DOHH2 (cell line): Measurements from ENCODE around the gene APOE.
"Not testable (repeated sequence)": the region's sequence is repeated elsewhere in the genome, so short reads cannot be mapped to it uniquely, and the experiment has no call there.

Experiments used
- H3F3A ChIP-seq: fragments of 200-600 bp; sonication (generic), shearing (Covaris generic); 2 replicates; pipeline ENCODE4 v1.6.0; 2016; ENCODE audit warnings: antibody characterized with exemption, mild to moderate bottlenecking; ENCODE audit not compliant: control insufficient read depth, insufficient read depth
- H3K27ac ChIP-seq: fragments of 200-600 bp; sonication (generic); 2 replicates; pipeline ENCODE4 v1.5.1; 2014; ENCODE audit warnings: low read depth, mild to moderate bottlenecking, low read length, moderate library complexity
- H3K27me3 ChIP-seq: fragments of 200-600 bp; sonication (generic); 2 replicates; pipeline ENCODE4 v1.6.1; 2014; ENCODE audit warnings: mild to moderate bottlenecking, low read length, mixed read lengths; ENCODE audit not compliant: control insufficient read depth
- H3K36me3 ChIP-seq: fragments of 200-600 bp; sonication (generic); 2 replicates; pipeline ENCODE4 v1.6.1; 2014; ENCODE audit warnings: mild to moderate bottlenecking, low read length, moderate library complexity, mixed read lengths; ENCODE audit not compliant: control insufficient read depth
- H3K4me1 ChIP-seq: fragments of 200-600 bp; sonication (generic); 2 replicates; pipeline ENCODE4 v1.6.1; 2014; ENCODE audit warnings: mild to moderate bottlenecking, low read length, mixed read lengths; ENCODE audit not compliant: control insufficient read depth
- H3K4me2 ChIP-seq: fragments of 200-600 bp; sonication (generic); 2 replicates; pipeline ENCODE4 v1.6.0; 2014; ENCODE audit warnings: mild to moderate bottlenecking, low read length, moderate library complexity
- H3K4me3 ChIP-seq: fragments of 200-600 bp; sonication (generic); 2 replicates; pipeline ENCODE4 v1.5.1; 2014; ENCODE audit warnings: mild to moderate bottlenecking, low read length, mixed read lengths
- H3K79me2 ChIP-seq: fragments of 200-600 bp; sonication (generic); 2 replicates; pipeline ENCODE4 v1.6.1; 2014; ENCODE audit warnings: mild to moderate bottlenecking, low read length, mixed read lengths; ENCODE audit not compliant: control insufficient read depth
- H3K9me2 ChIP-seq: fragments of 200-600 bp; sonication (generic); replicated peaks from 2 replicates; pipeline ENCODE4 v1.6.1; 2014; ENCODE audit warnings: mild to moderate bottlenecking, low read length, mixed read lengths; ENCODE audit not compliant: control insufficient read depth
- H3K9me3 ChIP-seq: fragments of 200-600 bp; sonication (generic); 2 replicates; pipeline ENCODE4 v1.6.1; 2014; ENCODE audit warnings: antibody characterized with exemption, low read length, mixed read lengths; ENCODE audit not compliant: control insufficient read depth, insufficient read depth
- H4K20me1 ChIP-seq: fragments of 200-600 bp; sonication (generic); 2 replicates; pipeline ENCODE4 v1.6.0; 2014; ENCODE audit warnings: low read depth, mild to moderate bottlenecking, antibody characterized with exemption, low read length, moderate library complexity; ENCODE audit not compliant: control insufficient read depth, insufficient read depth
- EZH2phosphoT487 ChIP-seq: fragments of 200-600 bp; sonication (generic); IDR thresholded peaks from 2 replicates; pipeline ENCODE4 v1.6.1; 2017; ENCODE audit warnings: borderline replicate concordance, mild to moderate bottlenecking, antibody characterized with exemption, low read length, moderate library complexity, mixed read lengths
- TF ChIP-seq, protein P1 (sequence below): fragments of 200-600 bp; sonication (generic); IDR thresholded peaks from one replicate; pipeline ENCODE4 v1.5.1; 2014; ENCODE audit warnings: antibody characterized with exemption, mild to moderate bottlenecking, low read depth, low read length; ENCODE audit not compliant: poor library complexity, severe bottlenecking

Gene APOE

DNA sequence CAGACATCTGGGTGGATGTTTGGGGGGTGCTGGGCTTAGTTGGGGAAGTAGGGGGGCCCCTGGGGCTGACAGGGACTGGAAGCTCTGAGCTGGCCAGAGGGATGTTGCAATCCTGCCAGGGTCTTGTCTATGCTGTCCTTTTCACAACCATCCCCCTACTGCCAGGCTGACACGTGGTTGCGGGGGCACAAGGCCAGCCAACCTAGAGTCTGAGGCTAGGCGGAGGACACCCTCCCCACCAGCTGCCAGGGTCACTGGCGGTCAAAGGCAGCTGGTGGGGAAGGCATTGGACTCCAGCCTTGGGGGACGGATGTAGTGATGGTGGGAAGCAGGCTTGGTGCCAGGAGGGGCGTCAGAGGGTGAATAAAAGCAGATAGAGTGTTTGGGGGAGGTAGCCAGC is 7.3 kb downstream of the APOE start:
- Histone ChIP-seq H3K36me3 (no peaks in the 10 kb centered on the region), H3F3A (no peaks in the 10 kb centered on the region), H3K27me3 (peaks cover 10% of the 10 kb centered on the region; the same call in 1 of the 2 replicates), H3K27ac (no peak overlapping the region), H3K4me2 (no peak overlapping the region), H3K4me1 (peaks cover 7% of the 10 kb centered on the region), H3K79me2 (no peaks in the 10 kb centered on the region), H4K20me1 (no peaks in the 10 kb centered on the region), H3K9me3 (no peaks in the 10 kb centered on the region), H3K9me2 (no peaks in the 10 kb centered on the region), H3K4me3 (no peak overlapping the region)
- TF ChIP-seq, protein P1, sequence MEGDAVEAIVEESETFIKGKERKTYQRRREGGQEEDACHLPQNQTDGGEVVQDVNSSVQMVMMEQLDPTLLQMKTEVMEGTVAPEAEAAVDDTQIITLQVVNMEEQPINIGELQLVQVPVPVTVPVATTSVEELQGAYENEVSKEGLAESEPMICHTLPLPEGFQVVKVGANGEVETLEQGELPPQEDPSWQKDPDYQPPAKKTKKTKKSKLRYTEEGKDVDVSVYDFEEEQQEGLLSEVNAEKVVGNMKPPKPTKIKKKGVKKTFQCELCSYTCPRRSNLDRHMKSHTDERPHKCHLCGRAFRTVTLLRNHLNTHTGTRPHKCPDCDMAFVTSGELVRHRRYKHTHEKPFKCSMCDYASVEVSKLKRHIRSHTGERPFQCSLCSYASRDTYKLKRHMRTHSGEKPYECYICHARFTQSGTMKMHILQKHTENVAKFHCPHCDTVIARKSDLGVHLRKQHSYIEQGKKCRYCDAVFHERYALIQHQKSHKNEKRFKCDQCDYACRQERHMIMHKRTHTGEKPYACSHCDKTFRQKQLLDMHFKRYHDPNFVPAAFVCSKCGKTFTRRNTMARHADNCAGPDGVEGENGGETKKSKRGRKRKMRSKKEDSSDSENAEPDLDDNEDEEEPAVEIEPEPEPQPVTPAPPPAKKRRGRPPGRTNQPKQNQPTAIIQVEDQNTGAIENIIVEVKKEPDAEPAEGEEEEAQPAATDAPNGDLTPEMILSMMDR = no peak
- no peak for TF ChIP-seq EZH2phosphoT487

DNA sequence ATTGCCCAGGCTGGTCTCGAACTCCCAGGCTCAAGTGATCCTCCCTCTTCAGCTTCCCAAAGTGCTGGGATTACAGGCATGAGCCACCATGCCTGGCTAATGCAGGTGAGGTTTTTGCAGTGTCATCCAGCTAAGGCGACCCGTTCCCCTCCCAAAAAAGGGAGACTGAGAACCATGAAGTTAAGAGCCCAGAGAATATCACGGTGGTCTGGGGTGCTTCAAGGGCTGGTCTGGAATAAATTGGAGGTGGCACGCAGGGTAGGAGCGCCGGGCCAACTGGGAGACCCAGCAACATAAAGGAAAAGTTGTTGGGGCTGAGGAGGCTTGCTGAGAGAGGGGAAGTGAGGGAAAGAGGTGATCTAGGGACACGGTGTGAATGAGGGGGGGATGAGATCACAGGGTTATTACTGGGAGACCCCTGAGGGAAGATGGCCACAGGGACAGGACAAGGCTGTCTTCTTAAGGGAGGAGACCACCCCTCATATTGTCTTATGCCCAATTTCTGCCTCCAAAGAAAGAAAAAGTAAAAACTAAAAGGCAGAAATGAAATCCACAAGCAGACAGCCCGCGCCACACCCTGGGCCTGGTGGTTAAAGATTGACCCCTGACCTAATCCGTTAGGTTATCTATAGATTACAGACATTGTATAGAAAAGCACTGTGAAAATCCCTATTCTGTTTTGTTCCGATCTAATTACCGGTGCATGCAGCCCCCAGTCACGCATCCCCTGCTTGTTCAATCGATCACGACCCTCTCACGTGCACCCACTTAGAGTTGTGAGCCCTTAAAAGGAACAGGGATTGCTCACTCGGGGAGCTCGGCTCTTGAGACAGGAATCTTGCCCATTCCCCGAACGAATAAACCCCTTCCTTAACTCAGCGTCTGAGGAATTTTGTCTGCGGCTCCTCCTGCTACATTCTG is 8.2 kb downstream of the APOE start:
- Histone ChIP-seq H3K27me3 (peaks cover 10% of the 10 kb centered on the region; the same call in 1 of the 2 replicates), H3K4me2 (peak overlapping the region; percentile 91), H3K4me3 (peak overlapping the region; percentile 69)
- not testable (repeated sequence) for H3K79me2 ChIP-seq, H3K27ac ChIP-seq, H3K36me3 ChIP-seq, H3F3A ChIP-seq, H4K20me1 ChIP-seq, H3K4me1 ChIP-seq, H3K9me2 ChIP-seq, H3K9me3 ChIP-seq

DNA sequence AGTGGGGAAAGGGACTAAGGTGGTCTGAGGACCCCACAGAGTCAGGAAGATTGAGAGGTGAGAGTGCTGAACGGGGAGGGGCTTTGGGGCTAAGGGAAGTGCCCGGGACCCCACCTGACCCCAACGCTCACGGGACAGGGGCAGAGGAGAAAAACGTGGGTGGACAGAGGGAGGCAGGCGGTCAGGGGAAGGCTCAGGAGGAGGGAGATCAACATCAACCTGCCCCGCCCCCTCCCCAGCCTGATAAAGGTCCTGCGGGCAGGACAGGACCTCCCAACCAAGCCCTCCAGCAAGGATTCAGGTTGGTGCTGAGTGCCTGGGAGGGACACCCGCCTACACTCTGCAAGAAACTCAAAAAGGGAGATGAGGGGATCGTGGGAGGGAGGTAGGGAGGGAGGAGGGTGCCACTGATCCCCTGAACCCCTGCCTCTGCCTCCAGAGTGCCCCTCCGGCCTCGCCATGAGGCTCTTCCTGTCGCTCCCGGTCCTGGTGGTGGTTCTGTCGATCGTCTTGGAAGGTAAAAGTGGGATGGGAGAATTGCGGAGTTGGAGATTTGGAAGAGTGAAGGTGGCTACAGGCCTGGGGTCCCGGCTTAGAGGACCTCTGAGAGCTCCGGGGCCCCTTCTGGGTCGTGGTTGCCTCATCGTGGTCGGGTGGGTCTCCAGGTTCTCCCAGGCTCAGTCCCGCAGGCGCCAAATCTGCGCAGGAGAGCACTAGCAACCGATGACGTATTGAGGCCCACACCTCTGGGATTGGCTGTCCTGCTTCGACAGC is 9.0 kb downstream of the APOE start, which contains the start of gene APOC1:
Gene APOC1 (plus strand): TSS at position 176 of the 774 bp plus-strand sequence. CDS start 284 bp downstream, at position 460.
- H3K9me3 ChIP-seq, H3K4me1 ChIP-seq, H4K20me1 ChIP-seq, H3F3A ChIP-seq, H3K36me3 ChIP-seq, H3K9me2 ChIP-seq, H3K79me2 ChIP-seq: not testable (repeated sequence)
- Histone ChIP-seq H3K4me3 (peak within 1 kb of the TSS; percentile 69), H3K27me3 (peaks cover 10% of the 10 kb centered on the region; the same call in 1 of the 2 replicates), H3K4me2 (peak within 1 kb of the TSS; percentile 91), H3K27ac (0 out of 2 replicates have a peak within 1 kb of the TSS, but pooled peaks have one; percentile 37)

DNA sequence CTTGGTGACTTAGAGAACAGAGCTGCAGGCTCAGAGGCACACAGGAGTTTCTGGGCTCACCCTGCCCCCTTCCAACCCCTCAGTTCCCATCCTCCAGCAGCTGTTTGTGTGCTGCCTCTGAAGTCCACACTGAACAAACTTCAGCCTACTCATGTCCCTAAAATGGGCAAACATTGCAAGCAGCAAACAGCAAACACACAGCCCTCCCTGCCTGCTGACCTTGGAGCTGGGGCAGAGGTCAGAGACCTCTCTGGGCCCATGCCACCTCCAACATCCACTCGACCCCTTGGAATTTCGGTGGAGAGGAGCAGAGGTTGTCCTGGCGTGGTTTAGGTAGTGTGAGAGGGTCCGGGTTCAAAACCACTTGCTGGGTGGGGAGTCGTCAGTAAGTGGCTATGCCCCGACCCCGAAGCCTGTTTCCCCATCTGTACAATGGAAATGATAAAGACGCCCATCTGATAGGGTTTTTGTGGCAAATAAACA is 18.7 kb downstream of the APOE start:
- no peak overlapping the region for H3K27ac ChIP-seq
- no peaks in the 10 kb centered on the region for H3K4me1 ChIP-seq
- H3K79me2 ChIP-seq = no peaks in the 10 kb centered on the region
- no peak overlapping the region for H3K4me2 ChIP-seq
- H3K36me3 ChIP-seq = no peaks in the 10 kb centered on the region
- TF ChIP-seq, protein P1 = no peak
- no peak for TF ChIP-seq EZH2phosphoT487
- no peaks in the 10 kb centered on the region for H4K20me1 ChIP-seq
- H3K4me3 ChIP-seq = no peak overlapping the region
- H3K9me2 ChIP-seq = no peaks in the 10 kb centered on the region
- no peaks in the 10 kb centered on the region for H3K9me3 ChIP-seq
- H3K27me3 ChIP-seq = peaks cover 26% of the 10 kb centered on the region
- H3F3A ChIP-seq = no peaks in the 10 kb centered on the region
